DOHH2 (cell line): Measurements from ENCODE around the gene CMAS.

ENCODE experiments used
- EZH2phosphoT487 ChIP-seq: fragments of 200-600 bp; sonication (generic); IDR thresholded peaks from 2 replicates; pipeline ENCODE4 v1.6.1; 2017; ENCODE audit warnings: borderline replicate concordance, mild to moderate bottlenecking, antibody characterized with exemption, low read length, moderate library complexity, mixed read lengths
- TF ChIP-seq, protein P1 (sequence below): fragments of 200-600 bp; sonication (generic); IDR thresholded peaks from one replicate; pipeline ENCODE4 v1.5.1; 2014; ENCODE audit warnings: antibody characterized with exemption, mild to moderate bottlenecking, low read depth, low read length; ENCODE audit not compliant: poor library complexity, severe bottlenecking

DNA sequence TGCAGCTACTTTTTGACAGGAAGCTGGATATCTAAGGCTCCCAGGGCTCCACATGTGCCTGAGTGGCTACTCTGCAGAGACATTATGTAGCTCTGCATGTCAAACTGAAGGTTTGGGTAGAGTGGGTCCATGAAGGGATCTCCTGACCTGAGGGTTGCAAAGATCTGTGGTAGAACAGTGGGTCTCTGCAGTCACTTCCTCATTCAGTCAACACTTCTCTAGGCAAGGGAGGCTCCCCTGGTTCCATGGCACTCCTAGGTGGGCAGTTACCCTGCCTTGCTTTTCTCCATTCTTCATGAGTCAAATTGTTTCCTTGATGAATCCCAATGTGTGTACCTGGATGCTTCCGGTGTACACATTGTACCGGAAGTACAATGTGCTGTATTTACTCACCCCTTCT is 57.4 kb downstream of the CMAS start:
- TF ChIP-seq, protein P1, sequence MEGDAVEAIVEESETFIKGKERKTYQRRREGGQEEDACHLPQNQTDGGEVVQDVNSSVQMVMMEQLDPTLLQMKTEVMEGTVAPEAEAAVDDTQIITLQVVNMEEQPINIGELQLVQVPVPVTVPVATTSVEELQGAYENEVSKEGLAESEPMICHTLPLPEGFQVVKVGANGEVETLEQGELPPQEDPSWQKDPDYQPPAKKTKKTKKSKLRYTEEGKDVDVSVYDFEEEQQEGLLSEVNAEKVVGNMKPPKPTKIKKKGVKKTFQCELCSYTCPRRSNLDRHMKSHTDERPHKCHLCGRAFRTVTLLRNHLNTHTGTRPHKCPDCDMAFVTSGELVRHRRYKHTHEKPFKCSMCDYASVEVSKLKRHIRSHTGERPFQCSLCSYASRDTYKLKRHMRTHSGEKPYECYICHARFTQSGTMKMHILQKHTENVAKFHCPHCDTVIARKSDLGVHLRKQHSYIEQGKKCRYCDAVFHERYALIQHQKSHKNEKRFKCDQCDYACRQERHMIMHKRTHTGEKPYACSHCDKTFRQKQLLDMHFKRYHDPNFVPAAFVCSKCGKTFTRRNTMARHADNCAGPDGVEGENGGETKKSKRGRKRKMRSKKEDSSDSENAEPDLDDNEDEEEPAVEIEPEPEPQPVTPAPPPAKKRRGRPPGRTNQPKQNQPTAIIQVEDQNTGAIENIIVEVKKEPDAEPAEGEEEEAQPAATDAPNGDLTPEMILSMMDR = no peak
- no peak for TF ChIP-seq EZH2phosphoT487
